SK-N-MC (cell line): ENCODE measurements around the gene DNAJB1.

ENCODE experiments used
- EZH2 ChIP-seq: fragments of 200-600 bp; sonication (generic); IDR thresholded peaks from one replicate; pipeline ENCODE4 v1.6.1; 2017; ENCODE audit warnings: antibody characterized with exemption
- FOXP2 ChIP-seq: optimal IDR thresholded peaks from 2 replicates; pipeline ENCODE3; 2011; ENCODE audit warnings: mild to moderate bottlenecking, moderate library complexity; ENCODE audit not compliant: insufficient read depth; ENCODE audit errors: extremely low read length, control extremely low read depth
- POLR2AphosphoS5 ChIP-seq: IDR thresholded peaks from 2 replicates; pipeline ENCODE4 v1.6.1; 2012; ENCODE audit warnings: mild to moderate bottlenecking, low read depth, low read length, borderline replicate concordance

- peak; percentile 53; the same call in 1 of the 2 replicates for TF ChIP-seq POLR2AphosphoS5
- no peak for TF ChIP-seq EZH2
- no peak for TF ChIP-seq FOXP2
Measured at GRCh38 chr19:14472202-14472938, 45.8 kb downstream of the DNAJB1 start.
